GM18858 (cell line): Measurements from ENCODE around the gene ANKRD27.
A peak's percentile ranks its signal among the peaks of the same experiment; 100 is the strongest.
"Not testable (repeated sequence)": the region's sequence is repeated elsewhere in the genome, so short reads cannot be mapped to it uniquely, and the experiment has no call there.

ENCODE experiments used
- ATAC-seq: cut with Tn5 transposase; IDR thresholded peaks from one replicate; pipeline ENCODE4 v1.9.1; 2021; ENCODE audit not compliant: unreplicated experiment

ANKRD27 gene

DNA sequence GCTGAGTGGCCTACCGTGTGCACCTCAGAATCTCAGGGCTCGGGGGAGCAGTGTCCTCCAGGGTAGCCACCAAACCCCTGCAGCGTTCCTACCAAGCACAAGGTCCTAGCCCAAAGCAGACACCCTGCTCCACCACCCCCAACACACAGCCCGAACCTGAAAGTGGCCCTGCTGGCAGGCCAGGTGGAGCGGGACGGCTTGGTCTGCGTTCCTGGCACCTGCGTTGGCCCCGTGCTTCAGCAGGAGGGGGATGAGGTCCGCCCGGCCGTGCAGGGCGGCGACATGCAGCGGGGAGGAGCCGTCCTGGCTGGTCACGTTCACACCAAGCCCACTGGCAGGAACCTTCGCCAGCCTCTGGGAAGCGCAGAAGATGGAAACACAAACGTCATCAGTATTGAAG is 67.5 kb downstream of the ANKRD27 start:
- ATAC-seq, result no peak

DNA sequence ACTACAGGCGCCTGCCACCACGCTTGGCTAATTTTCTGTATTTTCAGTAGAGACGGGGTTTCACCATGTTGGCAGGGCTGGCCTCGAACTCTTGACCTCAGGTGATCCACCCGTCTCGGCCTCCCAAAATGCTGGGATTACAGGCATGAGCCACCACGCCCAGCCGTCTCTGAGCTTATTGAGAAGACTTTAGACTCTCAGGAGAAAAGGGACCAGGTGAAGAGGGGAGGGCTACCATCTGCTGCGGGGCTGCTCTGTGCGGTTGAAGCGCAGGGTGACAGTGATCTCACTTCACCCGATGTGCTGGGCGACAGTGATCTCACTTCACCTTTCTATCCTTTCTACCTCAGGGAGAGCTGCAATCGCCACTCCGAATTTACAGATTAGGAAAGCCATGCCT is 68.7 kb downstream of the ANKRD27 start:
- ATAC-seq, result no peak

DNA sequence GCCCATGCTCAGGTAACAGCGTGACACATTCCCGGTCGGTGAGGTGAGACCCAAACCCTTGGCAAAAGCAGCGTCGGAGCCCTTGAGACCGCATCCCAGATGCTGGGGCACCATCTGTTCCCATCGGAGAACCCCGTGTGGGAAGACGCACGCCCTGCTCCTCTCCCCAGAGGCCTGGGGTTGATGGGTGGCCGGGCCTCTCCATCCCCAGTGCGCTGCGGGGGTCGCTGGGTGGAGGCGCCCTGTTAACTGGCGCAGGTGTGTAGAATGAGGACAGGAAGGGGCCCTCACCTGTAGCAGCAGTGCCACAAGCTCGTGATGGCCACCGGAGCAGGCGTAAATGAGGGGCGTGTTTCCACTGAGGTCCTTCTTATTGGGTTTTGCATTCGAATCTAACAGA is 69.4 kb downstream of the ANKRD27 start:
- no peak for ATAC-seq

DNA sequence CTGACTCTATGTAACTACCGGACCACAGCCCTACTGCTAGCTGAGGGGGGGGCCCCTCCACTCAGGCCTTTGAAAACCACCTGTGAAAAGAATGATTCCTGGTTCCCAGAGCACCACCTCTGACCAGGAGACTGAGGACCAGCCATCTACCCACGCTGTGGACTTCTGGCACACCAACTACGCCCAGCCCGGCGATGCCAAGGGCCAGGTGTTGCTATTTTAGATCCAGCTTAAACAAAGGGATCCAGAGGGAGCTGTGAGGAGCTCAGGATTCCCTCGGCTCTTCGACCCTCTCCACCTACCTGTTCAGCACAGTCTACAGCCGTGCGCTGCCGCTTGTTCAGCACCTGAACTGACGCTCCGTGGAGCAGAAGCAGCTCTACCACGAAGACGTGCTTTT is 71.0 kb downstream of the ANKRD27 start:
- no peak for ATAC-seq

DNA sequence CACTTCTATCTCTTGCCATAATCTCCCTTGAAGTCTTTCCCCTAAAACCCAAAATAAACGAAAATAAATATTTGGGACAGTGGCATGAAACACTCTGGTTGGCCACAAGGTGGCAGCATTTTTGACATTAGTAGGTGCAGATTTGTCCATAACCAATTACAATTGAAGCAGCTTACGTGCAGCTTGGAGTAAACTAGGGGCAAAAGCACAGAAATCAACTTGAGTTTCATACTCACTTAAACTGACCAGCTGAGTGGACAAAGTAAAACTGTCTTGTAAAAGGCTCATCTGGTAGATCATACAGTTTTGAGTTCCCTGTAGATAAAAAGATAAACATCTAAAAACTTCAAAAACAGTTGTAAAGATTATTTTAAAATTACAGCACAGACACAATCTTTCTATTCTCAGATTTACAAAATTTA is 75.2 kb downstream of the ANKRD27 start:
- no peak for ATAC-seq

DNA sequence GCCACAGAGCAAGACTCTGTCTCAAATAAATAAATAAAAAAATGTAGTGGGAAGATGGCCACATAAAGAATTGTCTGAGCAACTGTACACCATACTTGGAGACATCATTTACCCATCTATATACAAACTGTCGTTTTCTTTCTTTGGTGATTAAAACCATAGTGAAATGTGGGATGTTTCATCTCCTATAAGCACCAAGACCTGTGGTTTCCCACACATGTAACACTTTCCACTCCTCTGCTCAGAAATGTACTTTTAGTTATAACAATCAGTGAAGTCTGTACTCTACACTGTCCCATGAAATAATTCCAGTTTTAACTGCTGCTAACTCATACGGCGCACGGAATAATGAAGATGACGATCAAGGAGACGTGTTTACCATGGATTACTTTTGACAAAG is 75.7 kb downstream of the ANKRD27 start:
- ATAC-seq, result no peak

DNA sequence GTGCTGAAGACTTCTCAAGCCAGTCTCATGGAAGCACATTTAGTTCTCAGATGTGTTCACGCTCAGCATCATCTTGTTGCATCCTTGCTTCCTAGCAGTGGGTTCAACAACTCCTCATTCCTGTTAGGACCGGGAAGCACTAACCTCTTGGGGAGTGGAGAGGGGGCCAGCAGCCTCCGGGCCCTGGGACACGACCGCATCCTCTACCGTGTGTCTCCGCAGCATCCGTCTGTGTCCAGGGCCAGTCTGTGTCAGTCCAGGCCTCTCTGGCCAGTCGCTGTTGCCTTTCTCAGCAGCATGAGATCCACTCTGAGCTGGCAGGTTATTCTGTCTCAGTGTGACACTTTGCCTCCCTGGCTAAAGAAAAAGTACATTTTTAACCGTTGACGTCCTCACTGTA is 77.0 kb downstream of the ANKRD27 start:
- ATAC-seq, result no peak

DNA sequence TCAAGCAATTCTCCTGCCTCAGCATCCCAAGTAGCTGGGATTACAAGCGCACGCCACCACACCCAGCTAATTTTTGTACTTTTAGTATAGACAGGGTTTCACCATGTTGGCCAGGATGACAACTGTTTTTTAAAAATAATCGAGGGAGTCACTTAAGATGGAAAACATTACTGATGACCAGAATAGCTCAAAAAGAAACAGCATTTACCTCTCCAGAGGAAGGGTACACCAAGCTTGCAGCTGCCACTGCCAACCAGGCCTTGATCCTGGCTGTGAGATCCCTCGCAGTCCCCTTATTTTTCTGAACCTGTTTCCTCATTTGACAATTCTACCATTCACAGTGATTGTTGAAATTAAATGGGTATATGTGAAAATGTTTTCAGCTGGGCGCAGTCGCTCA is 79.5 kb downstream of the ANKRD27 start:
- no peak for ATAC-seq

DNA sequence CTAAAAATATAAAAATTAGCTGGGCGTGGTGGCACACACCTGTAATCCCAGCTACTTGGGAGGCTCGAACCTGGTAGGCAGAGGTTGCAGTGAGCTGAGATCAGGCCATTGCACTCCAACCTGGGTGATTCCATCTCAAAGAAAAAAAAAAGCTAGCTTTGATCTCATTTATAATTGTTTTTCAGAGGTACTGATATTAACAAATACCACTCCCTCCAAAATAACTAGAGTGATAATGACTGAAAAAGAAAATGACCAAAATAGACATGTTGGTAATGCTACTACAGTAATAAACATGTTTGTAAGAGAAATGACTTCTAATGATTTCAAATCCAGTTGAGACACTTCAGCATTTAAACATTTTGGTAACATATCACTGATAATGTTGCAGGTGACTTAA is 81.0 kb downstream of the ANKRD27 start:
- no peak for ATAC-seq

DNA sequence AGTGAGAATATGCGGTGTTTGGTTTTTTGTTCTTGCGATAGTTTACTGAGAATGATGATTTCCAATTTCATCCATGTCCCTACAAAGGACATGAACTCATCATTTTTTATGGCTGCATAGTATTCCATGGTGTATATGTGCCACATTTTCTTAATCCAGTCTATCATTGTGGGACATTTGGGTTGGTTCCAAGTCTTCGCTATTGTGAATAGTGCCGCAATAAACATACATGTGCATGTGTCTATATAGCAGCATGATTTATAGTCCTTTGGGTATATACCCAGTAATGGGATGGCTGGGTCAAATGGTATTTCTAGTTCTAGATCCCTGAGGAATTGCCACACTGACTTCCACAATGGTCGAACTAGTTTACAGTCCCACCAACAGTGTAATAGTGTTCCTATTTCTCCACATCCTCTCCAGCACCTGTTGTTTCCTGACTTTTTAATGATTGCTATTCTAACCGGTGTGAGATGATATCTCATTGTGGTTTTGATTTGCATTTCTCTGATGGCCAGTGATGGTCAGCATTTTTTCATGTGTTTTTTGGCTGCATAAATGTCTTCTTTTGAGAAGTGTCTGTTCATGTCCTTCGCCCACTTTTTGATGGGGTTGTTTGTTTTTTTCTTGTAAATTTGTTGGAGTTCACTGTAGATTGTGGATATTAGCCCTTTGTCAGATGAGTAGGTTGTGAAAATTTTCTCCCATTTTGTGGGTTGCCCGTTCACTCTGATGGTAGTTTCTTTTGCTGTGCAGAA is 87.1 kb downstream of the ANKRD27 start:
- ATAC-seq, result not testable (repeated sequence)

DNA sequence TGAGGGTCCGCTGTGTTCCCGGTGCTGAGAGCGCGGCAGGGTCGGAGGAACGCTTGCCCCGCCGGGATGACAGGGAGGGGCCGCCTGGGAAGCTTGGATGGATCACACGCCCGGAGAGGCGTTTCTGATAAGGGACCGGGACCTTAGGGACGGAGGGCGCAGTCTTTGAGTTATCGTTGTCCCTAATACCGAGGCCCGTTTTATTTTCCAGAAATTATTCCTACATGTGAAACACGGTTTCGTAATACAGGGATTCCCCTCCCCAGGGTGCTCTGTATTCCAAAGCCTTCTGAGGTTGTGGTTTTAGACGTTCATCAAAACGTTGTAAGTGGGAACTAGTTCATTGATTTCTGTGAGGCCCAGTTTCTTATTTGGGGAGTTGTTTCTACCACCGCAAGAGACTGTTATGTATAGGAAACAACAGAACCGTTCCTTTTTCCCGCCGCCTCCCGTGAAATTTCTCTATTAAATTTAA is 93.2 kb downstream of the ANKRD27 start:
- ATAC-seq, result no peak

DNA sequence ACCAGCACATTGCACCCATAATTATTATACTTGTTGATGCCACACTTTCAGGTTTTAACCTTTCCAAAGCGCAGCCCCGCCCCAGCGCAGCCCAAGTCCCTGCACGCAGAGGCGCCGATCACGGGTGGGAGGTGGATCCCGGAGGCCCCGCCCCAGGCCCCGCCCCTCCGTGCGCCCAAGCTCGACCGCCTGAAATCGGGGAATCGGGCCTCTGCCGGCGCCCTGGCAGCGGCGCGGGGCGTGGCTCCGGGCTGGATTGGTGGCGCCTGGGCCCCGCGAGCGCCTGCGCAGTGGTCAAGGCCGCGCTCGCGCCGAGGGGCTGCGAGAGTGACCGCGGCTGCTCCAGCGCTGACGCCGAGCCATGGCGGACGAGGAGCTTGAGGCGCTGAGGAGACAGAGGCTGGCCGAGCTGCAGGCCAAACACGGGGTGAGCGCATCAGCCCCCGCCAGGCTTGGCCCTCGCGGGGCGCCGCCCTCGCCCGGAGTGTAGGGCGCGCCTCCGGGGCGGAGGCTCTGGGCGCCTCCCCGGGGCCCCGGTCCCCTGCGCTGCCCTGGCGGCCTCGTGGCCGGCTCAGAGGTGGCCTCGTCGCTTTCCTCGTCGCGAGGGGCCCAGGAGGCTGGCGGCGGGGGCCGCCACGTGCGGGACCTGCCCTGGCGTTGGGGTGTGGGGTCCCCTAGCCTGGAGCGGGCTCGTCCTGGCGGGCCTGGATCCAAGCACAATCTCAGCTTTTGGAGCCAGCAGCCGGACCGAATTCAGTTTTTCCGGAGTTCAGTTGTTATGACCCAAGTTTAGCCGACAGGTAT is 93.9 kb downstream of the ANKRD27 start, which contains the start of gene PDCD5:
Gene PDCD5 (plus strand): TSS at position 290 of the 804 bp plus-strand sequence. CDS start 72 bp downstream, at position 362.
- ATAC-seq, result peak; percentile 75

DNA sequence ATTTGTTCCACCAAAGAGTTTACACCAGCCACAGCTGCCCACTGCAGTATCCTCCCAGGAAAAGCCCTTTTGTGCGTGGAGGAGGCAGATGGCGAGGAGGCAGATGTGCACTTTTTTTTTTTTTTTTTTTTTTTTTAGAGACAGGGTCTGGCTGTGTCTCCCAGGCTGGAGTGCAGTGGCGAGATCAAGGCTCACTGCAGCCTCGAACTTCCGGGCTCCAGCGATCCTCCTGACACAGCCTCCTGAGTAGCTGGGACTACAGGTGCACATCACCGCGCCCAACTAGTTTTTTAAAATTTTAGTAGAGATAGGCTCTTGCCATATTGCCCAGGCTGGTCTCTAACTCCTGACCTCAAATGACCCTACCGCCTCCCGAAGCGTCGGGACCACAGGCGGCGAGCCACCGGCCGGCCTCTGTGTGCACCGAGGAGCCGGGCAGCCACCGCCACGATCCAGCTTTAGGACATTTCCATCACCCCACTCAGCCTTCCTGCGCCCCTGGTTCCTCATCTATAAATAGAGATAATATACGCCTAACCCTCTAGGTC is 94.6 kb downstream of the ANKRD27 start:
- ATAC-seq, result peak; percentile 13

DNA sequence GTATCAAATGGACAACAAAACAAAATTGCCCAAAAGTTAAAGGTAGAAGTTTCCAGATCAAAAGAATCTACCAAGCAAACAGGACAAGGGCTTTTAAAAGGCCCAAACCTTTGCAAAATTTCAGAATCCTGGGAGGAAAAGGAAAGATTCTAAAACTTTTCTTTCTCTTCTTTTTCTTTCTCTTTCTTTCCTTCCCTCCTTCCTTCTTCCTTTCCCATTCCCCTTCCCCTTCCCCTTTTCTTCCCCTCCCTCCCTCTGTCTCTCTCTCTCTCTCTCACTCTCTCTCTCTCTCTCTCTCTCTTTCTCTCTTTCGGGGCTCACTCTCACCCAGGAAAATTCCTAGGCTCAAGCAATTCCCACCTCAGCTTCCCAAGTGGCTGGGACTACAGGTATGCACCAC is 98.2 kb downstream of the ANKRD27 start:
- ATAC-seq, result no peak

DNA sequence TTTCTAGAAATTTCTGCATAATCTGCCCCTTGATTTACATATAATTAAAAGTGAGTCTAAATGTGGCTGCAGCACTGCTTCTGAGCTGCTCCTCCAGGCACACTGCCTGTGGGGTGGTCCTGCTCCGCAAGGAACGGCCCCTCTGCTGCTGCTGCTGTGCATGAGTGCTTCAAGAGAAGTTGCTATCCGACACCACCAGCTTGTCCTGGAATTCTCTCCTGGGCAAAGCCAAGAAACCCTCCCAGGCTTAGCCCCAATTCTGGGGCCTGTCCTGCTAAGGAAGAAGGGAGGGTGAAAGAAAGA is 101.5 kb downstream of the ANKRD27 start:
- no peak for ATAC-seq

DNA sequence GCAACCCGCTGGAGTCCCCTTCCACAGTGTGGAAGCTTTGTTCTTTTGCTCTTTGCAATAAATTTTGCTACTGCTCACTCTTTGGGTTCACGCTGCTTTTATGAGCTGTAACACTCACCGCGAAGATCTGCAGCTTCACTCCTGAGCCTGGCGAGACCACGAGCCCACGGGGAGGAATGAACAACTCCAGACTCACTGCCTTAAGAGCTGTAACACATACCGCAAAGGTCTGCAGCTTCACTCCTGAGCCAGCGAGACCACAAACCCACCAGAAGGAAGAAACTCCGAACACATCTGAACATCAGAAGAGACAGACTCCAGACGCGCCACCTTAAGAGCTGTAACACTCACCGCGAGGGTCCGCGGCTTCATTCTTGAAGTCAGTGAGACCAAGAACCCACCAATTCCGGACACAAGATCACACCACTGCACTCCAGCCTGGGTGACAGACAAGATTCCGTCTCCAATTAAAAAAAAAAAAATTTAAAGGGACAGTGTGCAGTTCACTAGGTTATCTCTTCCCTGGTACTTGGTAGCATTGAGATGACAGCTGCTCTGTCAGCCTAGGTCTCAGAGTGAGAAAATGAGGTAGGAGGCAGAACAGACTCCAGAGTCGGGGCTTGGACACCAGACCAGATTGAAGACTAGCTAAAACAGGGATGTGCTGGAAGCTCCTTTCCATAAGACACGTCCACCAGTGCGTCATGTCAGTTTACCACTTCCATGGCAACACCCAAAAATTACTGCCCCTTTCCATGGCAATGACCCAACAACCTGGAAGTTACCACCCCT is 102.1 kb downstream of the ANKRD27 start:
- not testable (repeated sequence) for ATAC-seq

DNA sequence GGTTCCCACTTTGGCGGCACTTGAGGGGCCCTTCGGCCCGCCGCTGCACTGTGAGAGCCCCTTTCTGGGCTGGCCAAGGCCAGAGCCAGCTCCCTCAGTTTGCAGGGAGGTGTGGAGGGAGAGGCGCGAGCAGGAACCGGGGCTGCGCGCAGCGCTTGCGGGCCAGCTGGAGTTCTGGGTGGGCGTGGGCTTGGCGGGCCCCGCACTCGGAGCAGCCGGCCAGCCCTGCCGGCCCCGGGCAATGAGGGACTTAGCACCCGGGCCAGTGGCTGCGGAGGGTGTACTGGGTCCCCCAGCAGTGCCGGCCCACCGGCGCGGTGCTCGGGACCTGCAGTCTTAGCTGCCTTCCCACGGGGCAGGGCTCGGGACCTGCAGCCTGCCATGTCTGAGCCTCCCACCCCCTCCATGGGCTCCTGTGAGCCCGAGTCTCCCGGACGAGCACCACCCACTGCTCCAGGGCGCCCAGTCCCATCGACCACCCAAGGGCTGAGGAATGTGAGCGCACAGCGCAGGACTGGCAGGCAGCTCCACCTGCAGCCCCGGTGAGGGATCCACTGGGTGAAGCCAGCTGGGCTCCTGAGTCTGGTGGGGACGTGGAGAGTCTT is 103.4 kb downstream of the ANKRD27 start:
- not testable (repeated sequence) for ATAC-seq

DNA sequence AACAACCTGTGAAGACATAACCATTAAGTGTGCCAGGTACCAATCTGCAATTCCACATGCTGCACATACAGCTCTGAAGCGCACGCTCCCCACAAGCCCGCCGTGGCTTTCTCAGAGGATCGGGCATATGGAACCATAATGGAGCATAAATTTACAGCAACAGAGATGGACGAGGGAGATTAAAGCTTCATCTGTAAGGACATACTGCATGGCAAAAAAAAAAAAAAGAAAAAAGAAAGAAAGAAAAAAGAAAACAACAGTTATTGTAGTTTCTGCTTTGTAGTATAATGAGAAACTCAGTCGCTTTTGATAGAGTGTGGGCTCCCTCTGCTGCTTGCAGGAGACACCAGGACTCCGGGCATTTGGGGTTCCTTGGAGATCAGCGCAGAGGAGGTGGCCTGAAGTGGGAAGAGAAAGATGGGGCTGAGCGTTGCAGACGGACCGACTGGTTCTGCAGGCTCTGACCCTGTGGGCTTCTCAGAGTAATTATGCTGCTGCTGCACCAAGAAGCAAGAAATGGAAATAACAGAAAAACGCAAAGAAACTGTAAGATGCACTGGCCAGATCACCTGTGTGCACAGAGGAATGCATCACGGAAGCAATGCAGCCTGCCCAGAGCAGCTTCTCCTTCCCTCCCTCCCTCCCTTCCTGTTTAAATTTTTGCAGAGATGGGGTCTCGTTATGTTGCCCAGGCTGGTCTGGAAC is 104.7 kb downstream of the ANKRD27 start:
- ATAC-seq, result no peak

DNA sequence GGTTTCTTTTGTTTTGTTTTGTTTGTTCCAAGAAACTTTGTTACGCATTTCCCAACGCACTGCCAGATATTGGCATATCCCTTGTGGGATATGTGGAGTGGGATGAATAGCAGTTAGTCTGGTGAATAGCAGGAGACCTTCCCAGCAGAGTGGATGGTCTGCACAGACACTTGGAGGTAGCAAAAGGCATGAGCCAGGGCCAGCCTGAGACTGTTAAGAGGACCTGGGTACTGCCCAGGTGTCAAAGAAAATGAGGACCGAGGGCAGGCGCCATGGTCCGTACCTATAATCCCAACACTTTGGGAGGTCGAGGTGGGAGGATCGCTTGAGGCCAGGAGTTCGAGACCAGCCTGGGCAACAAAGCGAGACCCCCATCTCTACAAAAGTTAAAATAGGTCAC is 107.5 kb downstream of the ANKRD27 start:
- no peak for ATAC-seq

DNA sequence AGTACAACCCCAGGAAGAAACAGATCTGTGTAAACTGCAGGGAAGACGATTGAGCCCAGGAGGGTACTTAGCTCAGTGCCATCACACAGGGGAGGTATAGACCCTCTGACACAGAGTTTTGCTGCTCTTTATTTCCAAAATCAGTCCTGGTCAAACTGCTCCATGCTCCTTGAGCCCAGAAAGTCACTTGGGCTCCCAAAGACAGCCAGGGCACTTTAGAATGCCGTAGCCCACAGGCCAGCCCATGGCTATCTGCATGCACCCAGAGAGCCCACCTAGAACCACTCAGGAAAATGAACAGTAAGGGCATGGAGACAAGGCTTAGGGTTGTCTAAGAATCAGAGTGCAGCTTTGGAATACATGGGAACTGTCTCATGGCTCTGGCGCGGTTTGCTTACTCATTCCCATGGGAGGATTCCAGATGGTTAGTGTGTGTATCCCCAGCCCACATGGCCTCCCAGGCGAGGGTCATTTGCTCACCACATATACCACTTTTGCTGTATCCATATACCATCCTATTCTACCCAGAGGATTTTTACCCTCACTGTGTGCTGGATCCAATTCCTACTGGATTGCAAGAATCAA is 108.6 kb downstream of the ANKRD27 start:
- no peak for ATAC-seq
